ENCODE data around the gene BCL7A. TPM values are rescaled to one million over a fixed set of nuclear protein-coding genes. Genes with fewer than 3 reads are reported as not detected.

Gene BCL7A
- total RNA-seq, 1 experiment from 2014 or later, result 18.2 TPM

- Histone ChIP-seq H3K14ac (ENCODE audit: insufficient read depth, low read length) (no peak overlapping the region), H4K8ac (replicated peaks; ENCODE audit: insufficient read length, low read depth, low read length) (no peak overlapping the region), H3T11ph (ENCODE audit: low read length) (no peak overlapping the region), H3K56ac (ENCODE audit: insufficient read length, low read depth, low read length) (no peak overlapping the region), H4K20me1 (ENCODE audit: control insufficient read depth, insufficient read depth, insufficient read length) (no peaks in the 10 kb centered on the region), H3K27me3 (ENCODE audit: insufficient read depth, low read length) (no peaks in the 10 kb centered on the region), H3K18ac (ENCODE audit: insufficient read length, low read depth, low read length) (no peak overlapping the region), H2AK5ac (ENCODE audit: insufficient read length, low read length) (no peak overlapping the region), H3K9ac (ENCODE audit: extremely low read depth, insufficient read length, low read length) (no peak overlapping the region), H2BK15ac (ENCODE audit: low read depth, low read length) (no peak overlapping the region), H3K4me1 (ENCODE audit: insufficient read depth, low read length) (no peaks in the 10 kb centered on the region), H3K79me1 (ENCODE audit: insufficient read depth, low read depth, low read length, poor library complexity, severe bottlenecking) (no peaks in the 10 kb centered on the region), H4K91ac (ENCODE audit: insufficient read length, low read depth, low read length) (no peak overlapping the region), H2BK12ac (ENCODE audit: insufficient read length, low read depth, low read length) (no peak overlapping the region), H3K23ac (ENCODE audit: insufficient read length, low read depth, low read length) (no peak overlapping the region), H2BK5ac (ENCODE audit: insufficient read length, low read length) (no peak overlapping the region), H4K5ac (ENCODE audit: insufficient read length, low read depth, low read length) (no peak overlapping the region), H3K23me2 (ENCODE audit: insufficient read length, low read depth, low read length, poor library complexity, severe bottlenecking) (no peaks in the 10 kb centered on the region), H3K4ac (ENCODE audit: low read depth, low read length) (no peak overlapping the region), H3K4me2 (ENCODE audit: insufficient read depth, insufficient read length, low read length) (no peak overlapping the region), H2BK120ac (ENCODE audit: low read depth, low read length, poor library complexity, severe bottlenecking) (no peak overlapping the region), H3K9me3 (ENCODE audit: control insufficient read depth, low read depth, low read length) (no peaks in the 10 kb centered on the region), H2BK20ac (ENCODE audit: low read depth, low read length, poor library complexity, severe bottlenecking) (no peak overlapping the region), H3K79me2 (ENCODE audit: insufficient read depth, low read length) (no peaks in the 10 kb centered on the region), H2AFZ (ENCODE audit: low read length) (no peak overlapping the region), H3K27ac (ENCODE audit: insufficient read length, low read depth, low read length) (no peak overlapping the region)
- no peak for DNase-seq
- Mint-ChIP-seq H3K27ac (no peak overlapping the region), H3K4me3 (no peak overlapping the region), H3K9me3 (peaks cover 2 to 3% of the 10 kb centered on the region in 2 experiments; a peak in 3 of 5 replicates), H3K36me3 (ENCODE audit: insufficient read depth in 1 of 3, low read depth in 3 of 3) (peaks cover 0 to 3% (median 2%) of the 10 kb centered on the region in 3 experiments; a peak in 3 of 7 replicates), H3K4me1 (peaks cover 2 to 3% of the 10 kb centered on the region in 2 experiments; a peak in 1 of 4 replicates), H3K27me3 (ENCODE audit: low read depth) (peaks cover 14% of the 10 kb centered on the region)
- TF ChIP-seq CTCF (conservative IDR thresholded peaks at IDR 0.05), result no peak
- WGBS (ENCODE audit: extremely low coverage, insufficient read length, low lambda C conversion rate), result no CpG with 5 or more reads among the region's 5 CpGs
Observed at GRCh38 chr12:122014781-122015180, 6.9 kb upstream of the BCL7A start.

Data from H9 (cell line).